ENCODE results near the gene ITGBL1.

Gene ITGBL1

GRCh38 chr13:101453784-101454201 lies 1.3 kb downstream of the ITGBL1 start:
- no peak for DNase-seq

- no peak for DNase-seq
Measured at GRCh38 chr13:101454767-101455166, 2.3 kb downstream of the ITGBL1 start.

GRCh38 chr13:101455863-101456262 lies 3.4 kb downstream of the ITGBL1 start:
- no peak for DNase-seq

GRCh38 chr13:101457176-101457575 lies 4.7 kb downstream of the ITGBL1 start:
- DNase-seq = no peak

- DNase-seq = no peak
Measured at GRCh38 chr13:101465877-101466276, 13.4 kb downstream of the ITGBL1 start.

- DNase-seq = no peak
Measured at GRCh38 chr13:101467415-101467814, 14.9 kb downstream of the ITGBL1 start.

GRCh38 chr13:101473458-101473857 lies 21.0 kb downstream of the ITGBL1 start:
- no peak for DNase-seq

- no peak for DNase-seq
Measured at GRCh38 chr13:101474419-101474957, 22.0 kb downstream of the ITGBL1 start.

- no peak for DNase-seq
Measured at GRCh38 chr13:101475536-101475935, 23.1 kb downstream of the ITGBL1 start.

- DNase-seq = no peak
Measured at GRCh38 chr13:101481421-101481820, 28.9 kb downstream of the ITGBL1 start.

- DNase-seq = no peak
Measured at GRCh38 chr13:101486708-101487437, 34.4 kb downstream of the ITGBL1 start.

- DNase-seq = no peak
Measured at GRCh38 chr13:101487438-101487830, 35.0 kb downstream of the ITGBL1 start.

GRCh38 chr13:101488734-101489133 lies 36.3 kb downstream of the ITGBL1 start:
- DNase-seq = no peak

GRCh38 chr13:101489643-101490405 lies 37.3 kb downstream of the ITGBL1 start:
- no peak for DNase-seq

- DNase-seq = no peak
Measured at GRCh38 chr13:101490406-101491015, 38.0 kb downstream of the ITGBL1 start.

- DNase-seq = no peak
Measured at GRCh38 chr13:101492251-101492910, 39.9 kb downstream of the ITGBL1 start.

- DNase-seq = no peak
Measured at GRCh38 chr13:101493541-101493940, 41.1 kb downstream of the ITGBL1 start.

GRCh38 chr13:101499406-101499805 lies 46.9 kb downstream of the ITGBL1 start:
- no peak for DNase-seq

- DNase-seq = no peak
Measured at GRCh38 chr13:101502618-101503017, 50.1 kb downstream of the ITGBL1 start.

GRCh38 chr13:101511161-101511560 lies 58.7 kb downstream of the ITGBL1 start:
- DNase-seq = no peak

- DNase-seq = no peak
Measured at GRCh38 chr13:101511766-101512165, 59.3 kb downstream of the ITGBL1 start.

- DNase-seq = no peak
Measured at GRCh38 chr13:101512650-101513049, 60.2 kb downstream of the ITGBL1 start.

GRCh38 chr13:101514100-101514499 lies 61.6 kb downstream of the ITGBL1 start:
- DNase-seq = no peak

All from effector CD8-positive, alpha-beta T cell (primary cell).